NCI-H69 (cell line): ENCODE results near the gene DDA1.

Experiments used
- DNase-seq: peaks from one replicate; lab custom pipeline; 2025; lab: John Stamatoyannopoulos, UW

The DDA1 gene

GRCh38 chr19:17312189-17313113, 3.1 kb downstream of the DDA1 start:
- no peak for DNase-seq

GRCh38 chr19:17314007-17314593, 4.7 kb downstream of the DDA1 start:
- no peak for DNase-seq

- no peak for DNase-seq
Observed at GRCh38 chr19:17318966-17319365, 9.6 kb downstream of the DDA1 start.

GRCh38 chr19:17319473-17320238, 10.3 kb downstream of the DDA1 start:
- no peak for DNase-seq

GRCh38 chr19:17320435-17320834, 11.1 kb downstream of the DDA1 start:
- DNase-seq = no peak

- no peak for DNase-seq
Observed at GRCh38 chr19:17321655-17322489, 12.5 kb downstream of the DDA1 start.

- no peak for DNase-seq
Observed at GRCh38 chr19:17322854-17323253, 13.5 kb downstream of the DDA1 start.

GRCh38 chr19:17323300-17323963, 14.1 kb downstream of the DDA1 start:
- DNase-seq = no peak

- no peak for DNase-seq
Observed at GRCh38 chr19:17323964-17324332, 14.6 kb downstream of the DDA1 start.

- no peak for DNase-seq
Observed at GRCh38 chr19:17324357-17325114, 15.2 kb downstream of the DDA1 start.

- DNase-seq = no peak
Observed at GRCh38 chr19:17325133-17325532, 15.8 kb downstream of the DDA1 start.

GRCh38 chr19:17325881-17326594, 16.7 kb downstream of the DDA1 start:
- DNase-seq = no peak

GRCh38 chr19:17326595-17326966, 17.2 kb downstream of the DDA1 start:
- no peak for DNase-seq

GRCh38 chr19:17327068-17327653, 17.8 kb downstream of the DDA1 start:
- no peak for DNase-seq

GRCh38 chr19:17327654-17328516, 18.5 kb downstream of the DDA1 start:
- DNase-seq = peak; percentile 58

GRCh38 chr19:17328517-17329365, 19.4 kb downstream of the DDA1 start:
- DNase-seq = peak; percentile 77
